BLaER1 (cell line): ENCODE results near the gene DAGLB.
A peak's percentile ranks its signal among the peaks of the same experiment; 100 is the strongest.

Source experiments
- H3K27ac ChIP-seq: shearing (Covaris generic); formaldehyde crosslinking; 2 replicates; pipeline ENCODE4 v1.8.1; 2022
- H3K27me3 ChIP-seq: shearing (Covaris generic); formaldehyde crosslinking; 2 replicates; pipeline ENCODE4 v1.8.1; 2022
- H3K36me3 ChIP-seq: shearing (Covaris generic); formaldehyde crosslinking; 2 replicates; pipeline ENCODE4 v1.8.1; 2022
- H3K4me1 ChIP-seq: shearing (Covaris generic); formaldehyde crosslinking; 2 replicates; pipeline ENCODE4 v1.8.1; 2022
- H3K4me2 ChIP-seq: shearing (Covaris generic); formaldehyde crosslinking; 2 replicates; pipeline ENCODE4 v1.8.1; 2022
- H3K4me3 ChIP-seq: shearing (Covaris generic); formaldehyde crosslinking; 2 replicates; pipeline ENCODE4 v1.8.1; 2022
- H3K9ac ChIP-seq: shearing (Covaris generic); formaldehyde crosslinking; 2 replicates; pipeline ENCODE4 v1.8.1; 2022
- H3K9me3 ChIP-seq: shearing (Covaris generic); formaldehyde crosslinking; 2 replicates; pipeline ENCODE4 v1.8.1; 2022
- H4K20me1 ChIP-seq: shearing (Covaris generic); formaldehyde crosslinking; 2 replicates; pipeline ENCODE4 v1.8.1; 2022
- Cebpa-rat ChIP-seq: shearing (Covaris generic); IDR thresholded peaks from 2 replicates; pipeline ENCODE4 v1.8.1; 2022

The DAGLB gene, protein sequence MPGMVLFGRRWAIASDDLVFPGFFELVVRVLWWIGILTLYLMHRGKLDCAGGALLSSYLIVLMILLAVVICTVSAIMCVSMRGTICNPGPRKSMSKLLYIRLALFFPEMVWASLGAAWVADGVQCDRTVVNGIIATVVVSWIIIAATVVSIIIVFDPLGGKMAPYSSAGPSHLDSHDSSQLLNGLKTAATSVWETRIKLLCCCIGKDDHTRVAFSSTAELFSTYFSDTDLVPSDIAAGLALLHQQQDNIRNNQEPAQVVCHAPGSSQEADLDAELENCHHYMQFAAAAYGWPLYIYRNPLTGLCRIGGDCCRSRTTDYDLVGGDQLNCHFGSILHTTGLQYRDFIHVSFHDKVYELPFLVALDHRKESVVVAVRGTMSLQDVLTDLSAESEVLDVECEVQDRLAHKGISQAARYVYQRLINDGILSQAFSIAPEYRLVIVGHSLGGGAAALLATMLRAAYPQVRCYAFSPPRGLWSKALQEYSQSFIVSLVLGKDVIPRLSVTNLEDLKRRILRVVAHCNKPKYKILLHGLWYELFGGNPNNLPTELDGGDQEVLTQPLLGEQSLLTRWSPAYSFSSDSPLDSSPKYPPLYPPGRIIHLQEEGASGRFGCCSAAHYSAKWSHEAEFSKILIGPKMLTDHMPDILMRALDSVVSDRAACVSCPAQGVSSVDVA

DNA sequence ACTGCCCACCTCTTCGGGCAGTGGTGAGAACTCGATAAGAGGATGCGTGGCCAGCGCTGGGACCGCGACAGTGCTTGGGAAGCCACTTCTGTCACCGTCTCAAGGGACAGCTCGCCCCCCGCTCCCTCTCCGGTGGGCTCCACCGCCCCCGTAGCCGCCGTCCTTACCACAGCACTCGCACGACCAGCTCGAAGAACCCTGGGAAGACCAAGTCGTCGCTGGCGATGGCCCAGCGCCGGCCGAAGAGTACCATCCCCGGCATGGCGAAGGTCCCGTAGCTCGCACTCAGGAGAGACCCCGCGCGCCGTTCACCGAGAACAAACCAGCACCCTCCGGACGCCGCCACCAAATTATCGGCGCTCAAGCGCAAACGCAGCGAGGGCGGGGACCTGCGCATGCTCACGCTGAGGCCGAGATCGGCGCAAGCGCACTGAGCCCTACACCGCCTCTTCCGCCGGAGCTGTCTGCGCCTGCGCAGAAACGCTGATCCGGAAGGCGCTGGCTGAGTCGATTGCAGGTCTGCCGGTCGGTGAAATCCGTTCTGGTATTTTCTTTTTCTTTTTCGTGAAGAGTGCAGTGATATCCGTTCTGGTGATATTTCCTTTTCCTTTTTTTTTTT, at the start of gene DAGLB:
DAGLB (minus strand) TSS at position 374 of the 619 bp plus-strand sequence; CDS start at position 262, 112 bp downstream.
- TF ChIP-seq Cebpa-rat: no peak
- H4K20me1 ChIP-seq: peaks cover 37% of the 10 kb centered on the region
- H3K4me1 ChIP-seq: peaks cover 47% of the 10 kb centered on the region
- peak within 1 kb of the TSS; percentile 88 for H3K4me2 ChIP-seq
- peaks cover 35% of the 10 kb centered on the region for H3K36me3 ChIP-seq
- H3K4me3 ChIP-seq: peak within 1 kb of the TSS; percentile 99
- H3K27ac ChIP-seq: peak within 1 kb of the TSS; percentile 96
- H3K27me3 ChIP-seq: no peaks in the 10 kb centered on the region
- peak within 1 kb of the TSS; percentile 99 for H3K9ac ChIP-seq
- peaks cover 14% of the 10 kb centered on the region; the same call in 1 of the 2 replicates for H3K9me3 ChIP-seq

DNA sequence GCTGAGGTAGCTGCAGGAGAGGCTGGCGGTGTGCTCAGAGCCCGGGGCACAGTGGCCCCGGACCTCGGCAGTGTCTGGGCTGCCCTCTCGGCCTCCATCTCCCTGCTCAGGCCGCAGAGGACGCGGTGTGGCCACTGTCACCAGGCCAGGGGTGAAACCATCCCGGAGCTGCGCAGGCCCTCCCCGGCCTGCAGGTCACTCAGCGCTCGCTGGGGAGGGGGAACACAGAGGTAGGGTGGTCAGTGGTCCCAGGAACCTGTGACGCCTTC, 49.8 kb upstream of the DAGLB start:
- Histone ChIP-seq H3K27ac (no peak overlapping the region), H4K20me1 (peaks cover 11% of the 10 kb centered on the region), H3K4me1 (peaks cover 6% of the 10 kb centered on the region; the same call in 1 of the 2 replicates), H3K4me3 (no peak overlapping the region), H3K36me3 (peaks cover 66% of the 10 kb centered on the region), H3K27me3 (no peaks in the 10 kb centered on the region), H3K9ac (no peak overlapping the region), H3K9me3 (no peaks in the 10 kb centered on the region), H3K4me2 (no peak overlapping the region)
- no peak for TF ChIP-seq Cebpa-rat

DNA sequence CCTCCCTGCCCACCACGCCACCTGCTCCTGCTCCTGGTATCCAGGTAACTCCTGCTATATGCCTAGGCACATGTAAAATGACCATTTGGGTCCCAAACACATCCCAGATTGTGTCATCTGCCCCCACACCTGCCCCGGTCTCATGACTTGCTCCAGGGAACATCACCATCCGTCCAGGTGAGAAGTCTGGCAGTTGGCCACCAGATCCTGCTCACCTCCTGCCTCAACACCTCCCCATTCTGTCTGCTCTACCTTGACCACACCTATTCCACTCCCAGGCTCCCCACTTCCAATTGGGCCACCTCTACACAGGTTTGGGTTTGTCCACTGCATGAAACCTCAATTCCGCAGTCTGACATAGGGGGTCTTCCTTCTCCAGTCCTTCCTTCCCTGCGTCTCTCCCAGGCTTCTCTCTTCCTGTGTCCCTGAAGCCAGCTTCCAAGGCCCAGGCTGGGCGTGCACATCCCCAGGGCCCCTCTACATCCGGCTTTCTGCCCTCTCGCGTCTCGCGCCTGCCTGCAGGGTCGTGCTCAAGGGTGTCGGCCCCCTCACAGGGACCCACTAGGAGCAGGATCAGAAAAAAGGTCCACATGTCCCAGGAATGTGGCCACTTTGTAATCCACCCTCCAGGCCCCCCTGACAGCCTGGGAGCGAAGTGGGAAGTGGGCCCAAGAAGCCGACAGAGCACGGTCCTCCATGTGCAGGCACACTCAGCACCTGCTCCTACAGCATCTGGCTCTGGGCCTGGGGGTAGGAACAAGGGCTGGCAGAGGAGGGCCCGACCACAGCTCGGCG, 49.3 kb upstream of the DAGLB start:
- no peaks in the 10 kb centered on the region for H3K27me3 ChIP-seq
- no peak overlapping the region for H3K9ac ChIP-seq
- H3K4me2 ChIP-seq: no peak overlapping the region
- H3K9me3 ChIP-seq: no peaks in the 10 kb centered on the region
- H3K4me3 ChIP-seq: no peak overlapping the region
- H3K27ac ChIP-seq: no peak overlapping the region
- H4K20me1 ChIP-seq: peaks cover 11% of the 10 kb centered on the region; the same call in 1 of the 2 replicates
- TF ChIP-seq Cebpa-rat: no peak
- peaks cover 61% of the 10 kb centered on the region for H3K36me3 ChIP-seq
- peaks cover 6% of the 10 kb centered on the region; the same call in 1 of the 2 replicates for H3K4me1 ChIP-seq

DNA sequence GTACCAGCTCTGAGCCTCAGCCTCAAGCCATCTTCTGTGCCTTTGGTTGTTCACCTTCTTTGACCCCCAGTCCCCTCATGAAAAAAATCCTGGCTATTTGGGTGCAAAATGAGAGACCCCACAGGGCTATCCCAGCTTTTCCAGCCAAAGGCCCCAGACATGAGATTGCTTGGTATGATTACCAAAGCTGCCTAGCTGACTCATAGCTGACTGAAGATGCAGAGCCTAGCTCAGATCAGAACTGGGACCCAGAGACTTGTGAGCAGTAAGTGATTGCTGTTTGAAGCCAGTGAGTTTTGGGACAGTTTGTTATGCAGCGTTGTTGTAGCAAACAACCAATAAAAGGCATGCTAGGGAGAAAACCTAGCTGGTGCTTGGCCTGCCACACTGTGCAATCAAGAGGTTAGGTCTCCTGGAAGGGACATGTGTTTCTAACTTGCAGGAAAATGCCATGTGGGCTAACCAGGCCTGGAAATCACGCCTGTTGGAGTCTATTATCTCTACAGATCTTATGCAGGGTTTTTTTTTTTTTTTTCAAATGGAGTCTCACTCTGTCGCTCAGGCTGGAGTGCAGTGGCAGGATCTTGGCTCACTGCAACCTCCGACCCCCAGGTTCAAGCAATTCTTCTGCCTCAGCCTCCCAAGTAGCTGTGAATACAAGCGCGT, 48.0 kb upstream of the DAGLB start:
- Histone ChIP-seq H4K20me1 (peaks cover 11% of the 10 kb centered on the region; the same call in 1 of the 2 replicates), H3K27me3 (no peaks in the 10 kb centered on the region), H3K27ac (no peak overlapping the region), H3K9me3 (no peaks in the 10 kb centered on the region), H3K4me2 (no peak overlapping the region), H3K4me3 (no peak overlapping the region), H3K36me3 (peaks cover 55% of the 10 kb centered on the region), H3K9ac (no peak overlapping the region), H3K4me1 (peaks cover 6% of the 10 kb centered on the region; the same call in 1 of the 2 replicates)
- TF ChIP-seq Cebpa-rat: no peak

DNA sequence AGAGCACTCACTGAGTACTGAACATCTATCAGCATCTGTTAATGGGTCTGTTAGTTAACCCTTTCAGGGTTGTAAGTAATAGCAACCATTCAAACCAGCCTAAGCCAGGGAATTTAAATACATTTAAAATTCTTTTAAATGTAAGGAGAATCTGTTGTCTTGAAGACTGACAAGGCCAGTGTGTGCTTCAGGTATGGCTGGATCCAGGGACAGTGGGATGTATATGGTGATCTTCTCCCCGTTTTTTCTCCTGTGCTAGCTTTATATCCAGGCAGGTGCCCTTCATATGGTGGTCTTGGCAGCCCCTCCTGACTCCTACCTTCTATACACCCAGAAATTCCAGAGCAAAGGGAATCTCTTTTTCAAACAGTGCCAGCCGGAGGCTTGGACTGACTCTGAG, 46.6 kb upstream of the DAGLB start:
- Histone ChIP-seq H3K27ac (no peak overlapping the region), H3K36me3 (peaks cover 48% of the 10 kb centered on the region), H3K9ac (no peak overlapping the region), H4K20me1 (peaks cover 11% of the 10 kb centered on the region; the same call in 1 of the 2 replicates), H3K4me3 (no peak overlapping the region), H3K4me2 (0 out of 2 replicates have a peak overlapping the region, but pooled peaks have one; percentile 3), H3K27me3 (no peaks in the 10 kb centered on the region), H3K9me3 (peaks cover 8% of the 10 kb centered on the region), H3K4me1 (peaks cover 6% of the 10 kb centered on the region; the same call in 1 of the 2 replicates)
- no peak for TF ChIP-seq Cebpa-rat

DNA sequence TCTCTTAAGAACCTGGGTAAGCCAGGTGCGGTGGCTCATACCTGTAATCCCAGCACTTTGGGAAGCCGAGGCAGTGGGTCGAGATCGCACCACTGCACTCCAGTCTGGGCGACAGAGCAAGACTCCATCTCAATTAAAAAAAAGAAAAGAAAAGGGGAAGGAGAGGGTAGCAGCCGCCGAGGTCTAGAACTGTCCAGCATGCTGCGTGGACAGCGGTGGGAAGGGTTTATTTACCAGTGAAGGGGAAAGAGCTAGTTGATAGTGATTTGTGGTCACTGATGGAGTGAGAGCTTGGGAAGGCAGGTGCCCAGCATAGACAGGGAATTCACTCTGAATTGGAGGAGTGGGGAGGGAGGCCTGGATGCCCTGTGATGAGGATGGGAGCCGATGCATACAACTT, 43.4 kb upstream of the DAGLB start:
- Histone ChIP-seq H3K36me3 (peaks cover 18% of the 10 kb centered on the region), H3K4me2 (no peak overlapping the region), H3K9ac (no peak overlapping the region), H3K27me3 (no peaks in the 10 kb centered on the region), H3K9me3 (peaks cover 10% of the 10 kb centered on the region), H3K4me1 (peaks cover 6% of the 10 kb centered on the region; the same call in 1 of the 2 replicates), H4K20me1 (no peaks in the 10 kb centered on the region), H3K27ac (no peak overlapping the region), H3K4me3 (no peak overlapping the region)
- TF ChIP-seq Cebpa-rat: no peak

DNA sequence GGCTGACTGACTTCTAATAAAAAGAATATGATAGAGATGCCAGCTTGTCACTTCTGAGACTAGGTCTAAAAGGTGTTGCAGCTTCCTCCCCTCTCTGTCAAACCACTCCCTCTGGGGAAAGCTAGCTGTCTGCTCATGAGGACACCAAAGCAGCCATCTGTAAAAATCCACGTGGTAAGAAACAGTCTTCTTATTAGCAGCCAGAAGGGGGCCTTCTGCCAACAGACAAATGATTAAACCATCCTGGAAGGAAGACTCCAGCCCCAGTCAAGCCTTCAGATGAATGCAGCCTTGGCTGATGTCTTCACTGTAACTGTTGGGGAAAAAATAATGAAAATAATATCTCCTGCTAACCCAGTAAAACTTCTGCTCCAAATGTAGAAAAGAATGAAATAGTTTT, 41.9 kb upstream of the DAGLB start:
- Histone ChIP-seq H3K36me3 (peaks cover 15% of the 10 kb centered on the region), H3K9me3 (peaks cover 10% of the 10 kb centered on the region), H3K4me2 (no peak overlapping the region), H3K27me3 (no peaks in the 10 kb centered on the region), H3K9ac (no peak overlapping the region), H3K4me3 (no peak overlapping the region), H4K20me1 (no peaks in the 10 kb centered on the region), H3K4me1 (peaks cover 13% of the 10 kb centered on the region), H3K27ac (no peak overlapping the region)
- TF ChIP-seq Cebpa-rat: no peak

DNA sequence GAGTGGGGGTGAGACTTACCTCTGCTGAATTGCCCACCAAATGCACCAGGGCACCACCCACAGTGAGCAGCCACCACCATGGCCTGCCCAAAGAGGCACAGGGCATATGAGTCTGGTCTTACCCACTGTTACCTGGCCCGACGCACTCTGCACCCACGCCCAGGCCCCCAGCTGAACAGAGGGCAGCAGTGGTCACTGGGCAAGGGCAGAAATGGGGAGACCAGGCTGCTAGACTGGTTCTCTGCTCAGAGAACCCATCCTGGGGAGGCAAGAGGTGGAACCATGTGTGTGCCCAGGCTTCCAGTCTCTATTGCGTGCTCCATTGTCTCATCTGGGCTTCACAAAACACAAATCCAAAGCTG, 39.4 kb upstream of the DAGLB start:
- Histone ChIP-seq H4K20me1 (peaks cover 18% of the 10 kb centered on the region), H3K4me1 (peaks cover 19% of the 10 kb centered on the region), H3K9ac (no peak overlapping the region), H3K27ac (no peak overlapping the region), H3K4me2 (no peak overlapping the region), H3K4me3 (no peak overlapping the region), H3K36me3 (peaks cover 17% of the 10 kb centered on the region), H3K9me3 (peaks cover 10% of the 10 kb centered on the region), H3K27me3 (no peaks in the 10 kb centered on the region)
- TF ChIP-seq Cebpa-rat: no peak
